Glomerular visceral epithelial cell (primary cell): Measurements from ENCODE around the gene CAPRIN1.
A peak's percentile ranks its signal among the peaks of the same experiment; 100 is the strongest.

Experiments
- DNase-seq: peaks from one replicate; pipeline ENCODE4 v3.0.0-alpha.2; 2016; ENCODE audit errors: extremely low spot score

CAPRIN1 gene

DNA sequence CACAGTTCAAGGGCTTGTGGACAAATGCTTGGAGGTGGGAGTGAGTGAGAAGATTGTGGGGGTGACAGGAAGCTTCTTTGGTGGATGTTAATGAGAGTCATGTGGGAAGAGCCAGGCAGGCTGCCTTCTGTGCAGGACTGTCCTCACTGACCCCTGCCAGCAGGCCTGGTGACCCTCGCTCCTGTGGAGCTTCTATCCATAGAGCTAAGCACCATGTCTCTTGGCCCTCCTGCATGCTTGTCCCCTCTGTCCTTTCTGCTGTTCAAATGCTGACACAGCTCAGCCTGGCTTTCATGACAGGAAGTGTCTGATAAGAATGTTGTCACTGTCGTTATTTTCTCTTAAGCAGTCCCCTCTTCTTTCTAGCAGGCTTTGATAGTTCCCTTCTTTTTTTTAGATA is 91.5 kb downstream of the CAPRIN1 start:
- DNase-seq: no peak

DNA sequence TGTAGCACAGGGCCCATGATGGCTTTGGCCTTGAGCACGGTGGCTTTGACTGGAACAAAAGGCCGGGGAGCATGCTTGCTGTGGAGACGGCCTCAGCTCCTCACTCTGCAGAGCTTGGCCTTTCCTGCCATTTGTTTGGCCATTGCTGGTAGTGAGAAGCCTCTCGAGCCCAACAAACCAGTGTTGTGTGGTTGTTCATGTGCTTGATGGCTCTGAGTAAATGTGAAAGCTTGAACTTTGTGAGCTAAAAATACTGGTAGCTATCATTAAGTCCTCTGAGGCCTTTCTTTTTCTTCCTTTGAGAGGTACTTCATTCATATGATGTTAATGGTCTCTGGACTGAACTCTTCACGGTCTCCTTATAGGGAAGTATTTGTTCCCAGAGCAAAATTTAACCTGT is 93.5 kb downstream of the CAPRIN1 start:
- DNase-seq: no peak

DNA sequence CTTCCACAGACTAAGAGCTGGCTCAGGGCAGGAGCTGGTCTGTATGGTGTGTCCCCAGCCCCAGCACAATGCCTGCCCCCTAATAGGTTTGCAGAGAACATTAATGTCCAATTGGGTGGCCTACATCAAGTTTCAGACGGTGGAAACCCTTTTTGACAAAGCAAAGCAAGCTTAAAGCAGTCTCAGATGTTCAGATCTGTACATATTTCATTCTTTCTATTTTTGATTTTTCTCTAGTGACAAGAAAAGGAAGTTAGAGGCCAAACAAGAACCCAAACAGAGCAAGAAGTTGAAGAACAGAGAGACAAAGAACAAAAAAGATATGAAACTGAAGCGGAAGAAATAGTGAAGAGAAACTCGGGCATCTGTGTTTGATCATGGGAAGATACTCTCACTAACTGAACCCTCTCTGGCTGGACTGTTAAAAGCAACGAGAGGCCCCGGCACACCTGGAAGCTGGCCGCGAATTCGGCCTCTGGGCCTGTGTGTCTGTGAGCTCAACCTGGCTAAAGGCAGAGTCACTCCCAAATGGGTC is 94.4 kb downstream of the CAPRIN1 start:
- DNase-seq: no peak

DNA sequence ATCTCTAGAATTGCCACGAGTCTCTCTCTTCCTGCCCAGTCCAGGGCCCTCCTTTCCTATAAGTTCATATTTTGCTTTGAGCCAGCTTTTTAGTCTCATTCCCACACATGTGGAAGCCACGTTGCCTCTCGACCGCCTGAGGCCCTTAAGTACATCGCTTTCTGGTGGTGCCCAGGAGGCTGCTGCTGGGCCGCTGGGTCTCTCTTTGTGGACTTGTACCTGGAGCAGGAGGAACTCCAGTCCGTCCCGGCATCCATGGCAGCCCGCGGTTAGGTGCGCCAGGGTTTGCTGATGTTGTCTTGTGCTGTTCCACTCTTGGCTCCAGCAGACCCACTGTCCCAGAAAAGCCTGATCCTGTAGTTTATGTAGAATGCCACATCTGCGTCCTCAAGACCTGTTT is 94.9 kb downstream of the CAPRIN1 start:
- no peak for DNase-seq

GRCh38 chr11:34146866-34147265 is 95.3 kb downstream of the CAPRIN1 start:
- no peak for DNase-seq

GRCh38 chr11:34147581-34147980 is 96.0 kb downstream of the CAPRIN1 start:
- no peak for DNase-seq

GRCh38 chr11:34148504-34149165 is 97.1 kb downstream of the CAPRIN1 start:
- no peak for DNase-seq

DNA sequence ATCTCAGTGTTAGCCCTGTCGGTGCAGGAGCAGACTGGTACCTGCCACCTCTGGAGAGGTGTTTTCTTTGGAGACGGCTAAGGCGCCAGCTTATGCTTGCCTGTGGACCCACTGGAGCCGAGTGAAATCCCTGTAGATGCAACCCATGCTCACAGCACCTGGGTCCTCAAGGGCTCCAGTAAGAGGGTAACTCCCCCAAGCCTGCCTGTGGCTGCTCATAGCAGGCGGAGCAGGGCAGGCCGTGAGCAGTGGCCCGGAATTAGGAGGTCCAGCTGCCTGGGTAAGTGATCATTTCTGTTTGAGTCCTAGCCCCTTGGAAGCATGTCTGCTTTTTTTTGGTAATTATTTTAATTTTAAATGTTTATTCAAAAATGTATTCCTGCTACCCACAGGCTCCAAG is 97.7 kb downstream of the CAPRIN1 start:
- no peak for DNase-seq

DNA sequence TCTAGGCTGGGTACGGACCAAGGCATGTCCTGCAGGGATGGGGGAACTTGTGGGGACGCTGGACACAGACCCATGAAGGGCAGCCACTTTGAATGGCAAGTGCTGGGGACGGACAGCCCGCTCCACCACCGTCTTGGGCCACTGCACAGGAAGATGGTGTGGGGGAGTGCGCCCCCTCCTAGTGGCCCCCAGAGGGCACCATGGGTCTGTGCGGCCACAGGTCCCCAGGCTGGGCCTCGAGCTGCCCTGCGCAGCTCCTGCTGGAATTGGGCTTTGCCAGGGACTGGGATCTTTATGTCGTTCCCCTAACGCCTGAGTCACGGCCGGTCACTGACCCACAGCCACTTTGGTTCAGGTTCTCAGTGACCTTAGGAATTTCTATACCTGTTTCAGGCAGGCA is 98.3 kb downstream of the CAPRIN1 start:
- peak; percentile 30 for DNase-seq

DNA sequence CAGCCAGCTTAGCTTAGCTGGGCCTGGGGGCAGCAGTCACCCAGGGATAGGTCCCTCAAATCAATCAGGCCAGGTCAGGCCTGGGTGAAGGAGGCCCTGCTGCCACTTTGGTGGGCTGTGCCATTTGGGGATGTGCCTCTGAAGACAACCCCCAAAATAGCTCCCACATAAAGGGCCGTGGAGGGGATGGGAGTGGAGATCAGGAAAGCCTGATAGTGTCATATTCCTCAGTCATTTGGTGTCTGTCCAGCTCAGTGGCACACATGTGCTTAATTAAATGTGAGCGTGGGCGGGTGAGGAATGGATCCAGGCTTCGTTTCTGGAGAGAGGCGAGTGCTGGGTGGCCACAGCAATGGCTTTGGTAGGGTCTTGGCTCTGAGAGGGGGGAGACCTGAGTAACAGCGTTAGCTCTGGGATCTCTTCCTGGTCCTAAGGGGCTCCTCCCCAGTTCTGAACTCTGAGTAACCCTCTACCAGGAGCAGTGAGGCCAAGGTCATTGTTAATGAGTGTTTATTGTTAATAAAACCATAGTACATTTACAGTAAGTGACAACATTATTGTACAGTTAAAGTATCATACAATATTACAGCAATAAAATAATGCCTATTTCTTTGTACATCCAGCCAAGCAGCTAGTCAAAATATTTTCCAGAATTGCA is 99.1 kb downstream of the CAPRIN1 start:
- no peak for DNase-seq
